GM12801 (cell line): Measurements from ENCODE around the gene SMTN.

Experiments
- CTCF ChIP-seq: IDR thresholded peaks from one replicate; pipeline ENCODE4 v1.5.1; 2011; ENCODE audit warnings: control low read depth; ENCODE audit not compliant: insufficient read length; ENCODE audit errors: extremely low read depth

SMTN gene

GRCh38 chr22:31118046-31118820 lies 37.1 kb downstream of the SMTN start:
- no peak for TF ChIP-seq CTCF

DNA sequence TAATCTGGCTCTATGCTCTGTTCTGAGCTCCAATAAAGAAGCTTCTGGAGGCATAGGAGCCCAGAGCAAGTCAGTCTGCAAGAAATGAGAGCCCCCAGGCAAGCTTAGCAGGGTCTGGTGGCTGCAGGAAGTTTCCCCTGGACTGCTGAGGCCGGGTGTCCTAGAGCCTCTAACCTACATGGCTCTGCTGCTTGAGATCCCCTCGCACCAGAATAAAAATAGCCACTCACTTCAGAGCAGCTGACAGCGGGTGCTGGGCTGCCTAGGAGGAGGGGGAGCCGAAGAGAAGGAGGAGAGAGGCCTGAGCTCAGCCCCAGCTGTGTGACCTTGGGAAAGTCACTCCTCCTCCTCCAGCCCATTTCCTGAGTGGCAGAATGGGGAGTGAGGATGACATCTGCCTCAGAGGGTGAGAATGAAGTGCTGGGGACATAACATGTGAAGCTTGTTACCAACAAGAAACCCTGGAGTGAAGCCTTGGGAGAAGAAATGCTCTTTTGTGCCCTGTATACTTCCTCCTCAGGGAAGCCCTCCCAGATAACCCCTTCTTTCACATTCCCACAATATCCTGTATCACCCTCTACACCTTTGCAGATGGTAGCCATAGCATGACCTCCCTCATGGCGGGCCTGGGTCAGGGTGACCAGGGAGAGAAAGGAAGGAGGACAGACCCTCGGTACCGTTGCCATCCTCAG lies 38.1 kb downstream of the SMTN start:
- no peak for TF ChIP-seq CTCF

DNA sequence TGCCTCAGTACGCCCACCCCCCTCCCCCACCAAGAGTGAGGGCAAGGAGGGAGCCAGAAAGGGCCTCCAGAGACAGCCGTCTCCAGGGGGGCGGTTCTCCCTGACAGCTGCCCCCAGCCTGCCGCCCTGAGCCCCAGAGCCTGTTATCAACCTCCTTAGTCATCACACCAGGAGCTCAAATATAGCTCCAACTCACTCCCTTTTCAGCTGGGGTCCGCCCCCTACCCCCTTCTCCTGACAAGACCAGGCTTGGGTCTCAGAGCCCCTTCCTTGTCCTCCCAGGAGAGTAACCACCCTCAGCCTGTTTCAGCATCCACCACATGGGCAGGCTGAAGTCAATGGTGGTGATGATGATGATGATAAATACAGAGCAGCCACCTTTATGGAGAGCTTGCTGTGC lies 39.1 kb downstream of the SMTN start:
- TF ChIP-seq CTCF, result no peak

GRCh38 chr22:31120642-31121041 lies 39.5 kb downstream of the SMTN start:
- no peak for TF ChIP-seq CTCF

- no peak for TF ChIP-seq CTCF
Observed at GRCh38 chr22:31121403-31121802, 40.3 kb downstream of the SMTN start.

DNA sequence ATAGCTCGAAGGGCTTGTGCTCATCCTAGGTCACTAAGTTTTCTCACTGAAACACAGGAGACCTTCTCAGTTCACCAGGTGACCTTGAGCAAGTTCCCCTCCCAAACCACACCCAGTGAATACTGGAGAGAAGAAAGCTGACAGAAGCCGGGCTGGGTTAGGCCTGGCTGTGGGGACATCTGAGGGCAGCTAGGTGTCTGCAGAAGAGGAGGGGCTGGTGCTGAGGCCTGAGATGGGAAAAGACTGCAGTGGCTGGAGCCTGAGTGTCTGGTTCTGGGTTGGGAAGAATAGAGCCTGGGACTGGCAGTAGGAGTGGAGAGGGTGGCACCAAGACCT lies 41.0 kb downstream of the SMTN start:
- no peak for TF ChIP-seq CTCF

DNA sequence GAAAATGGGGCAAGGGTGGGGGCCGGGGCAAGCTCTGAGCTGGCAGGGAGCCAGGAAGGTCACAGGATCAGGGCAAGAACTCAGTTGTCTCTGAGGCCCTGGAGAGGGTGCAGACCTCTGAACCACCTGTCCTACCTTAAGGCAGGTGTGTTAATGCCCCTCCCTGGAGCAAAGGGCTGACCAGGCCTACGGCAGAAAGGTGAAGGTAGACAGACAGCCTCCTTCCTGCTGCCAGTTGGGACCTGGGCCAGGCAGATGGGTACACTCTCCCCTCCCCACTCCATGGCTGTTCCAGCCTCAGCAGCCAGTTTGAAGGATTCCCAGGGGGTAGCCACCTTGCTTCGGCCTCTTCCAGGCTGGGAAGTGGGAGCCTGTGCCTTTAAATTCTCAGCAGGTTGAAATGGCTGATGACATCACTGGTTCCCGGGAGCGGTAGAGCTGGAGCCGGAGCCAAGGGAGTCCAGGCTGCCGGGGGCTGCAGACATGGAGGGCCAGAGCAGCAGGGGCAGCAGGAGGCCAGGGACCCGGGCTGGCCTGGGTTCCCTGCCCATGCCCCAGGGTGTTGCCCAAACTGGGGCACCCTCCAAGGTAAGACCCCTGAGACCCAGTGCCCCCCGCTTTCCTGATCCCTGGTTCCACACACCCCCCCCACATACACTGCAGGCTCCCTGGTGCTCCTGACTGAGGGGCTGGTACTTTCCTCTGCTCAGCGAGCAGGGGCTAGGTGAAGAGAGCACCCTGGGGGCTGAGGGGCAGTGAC lies 41.6 kb downstream of the SMTN start, which contains the start of gene INPP5J:
Gene INPP5J (plus strand): TSS at position 435 of the 760 bp plus-strand sequence. CDS start 49 bp downstream, at position 484.
- no peak for TF ChIP-seq CTCF
